ENCODE results near the gene RAB11FIP3.
"Not testable (repeated sequence)": the region's sequence is repeated elsewhere in the genome, so short reads cannot be mapped to it uniquely, and the experiment has no call there.

DNA sequence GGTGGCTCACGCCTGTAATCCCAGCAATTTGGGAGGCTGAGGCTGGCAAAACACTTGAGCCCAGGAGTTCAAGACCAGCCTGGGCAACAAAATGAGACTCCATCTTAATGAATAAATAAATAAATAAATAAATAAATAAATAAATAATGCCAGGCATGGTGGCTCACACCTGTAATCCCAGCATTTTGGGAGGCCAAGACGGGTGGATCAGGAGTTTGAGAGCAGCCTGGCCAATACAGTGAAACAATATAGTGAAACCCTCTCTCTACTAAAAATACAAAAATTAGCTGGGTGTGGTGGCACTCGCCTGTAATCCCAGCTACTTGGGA, 10.3 kb upstream of the RAB11FIP3 start:
- not testable (repeated sequence) for TF ChIP-seq POLR2A, EP300 (IDR thresholded peaks at IDR 0.05)
- TF ChIP-seq, protein P1, sequence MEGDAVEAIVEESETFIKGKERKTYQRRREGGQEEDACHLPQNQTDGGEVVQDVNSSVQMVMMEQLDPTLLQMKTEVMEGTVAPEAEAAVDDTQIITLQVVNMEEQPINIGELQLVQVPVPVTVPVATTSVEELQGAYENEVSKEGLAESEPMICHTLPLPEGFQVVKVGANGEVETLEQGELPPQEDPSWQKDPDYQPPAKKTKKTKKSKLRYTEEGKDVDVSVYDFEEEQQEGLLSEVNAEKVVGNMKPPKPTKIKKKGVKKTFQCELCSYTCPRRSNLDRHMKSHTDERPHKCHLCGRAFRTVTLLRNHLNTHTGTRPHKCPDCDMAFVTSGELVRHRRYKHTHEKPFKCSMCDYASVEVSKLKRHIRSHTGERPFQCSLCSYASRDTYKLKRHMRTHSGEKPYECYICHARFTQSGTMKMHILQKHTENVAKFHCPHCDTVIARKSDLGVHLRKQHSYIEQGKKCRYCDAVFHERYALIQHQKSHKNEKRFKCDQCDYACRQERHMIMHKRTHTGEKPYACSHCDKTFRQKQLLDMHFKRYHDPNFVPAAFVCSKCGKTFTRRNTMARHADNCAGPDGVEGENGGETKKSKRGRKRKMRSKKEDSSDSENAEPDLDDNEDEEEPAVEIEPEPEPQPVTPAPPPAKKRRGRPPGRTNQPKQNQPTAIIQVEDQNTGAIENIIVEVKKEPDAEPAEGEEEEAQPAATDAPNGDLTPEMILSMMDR (IDR thresholded peaks at IDR 0.05): not testable (repeated sequence)

Measured in stomach (tissue), 4 donors.